Measurements from ENCODE around the gene RNF130. TPM values are rescaled to one million over a fixed set of nuclear protein-coding genes. Genes with fewer than 3 reads are reported as not detected.

RNF130 gene
- total RNA-seq, 6 experiments from 2014 or later = 66.7 to 119 (median 89.9) TPM

GRCh38 chr5:180102636-180103035 lies 31.1 kb upstream of the RNF130 start:
- ATAC-seq = no peak
- 57% methylated on average over 9 of the region's 9 CpGs for WGBS (ENCODE audit: insufficient coverage, low coverage, low lambda C conversion rate, missing lambda C conversion rate)
- intact Hi-C loops (cut with DNase I) = no loop called here

DNA sequence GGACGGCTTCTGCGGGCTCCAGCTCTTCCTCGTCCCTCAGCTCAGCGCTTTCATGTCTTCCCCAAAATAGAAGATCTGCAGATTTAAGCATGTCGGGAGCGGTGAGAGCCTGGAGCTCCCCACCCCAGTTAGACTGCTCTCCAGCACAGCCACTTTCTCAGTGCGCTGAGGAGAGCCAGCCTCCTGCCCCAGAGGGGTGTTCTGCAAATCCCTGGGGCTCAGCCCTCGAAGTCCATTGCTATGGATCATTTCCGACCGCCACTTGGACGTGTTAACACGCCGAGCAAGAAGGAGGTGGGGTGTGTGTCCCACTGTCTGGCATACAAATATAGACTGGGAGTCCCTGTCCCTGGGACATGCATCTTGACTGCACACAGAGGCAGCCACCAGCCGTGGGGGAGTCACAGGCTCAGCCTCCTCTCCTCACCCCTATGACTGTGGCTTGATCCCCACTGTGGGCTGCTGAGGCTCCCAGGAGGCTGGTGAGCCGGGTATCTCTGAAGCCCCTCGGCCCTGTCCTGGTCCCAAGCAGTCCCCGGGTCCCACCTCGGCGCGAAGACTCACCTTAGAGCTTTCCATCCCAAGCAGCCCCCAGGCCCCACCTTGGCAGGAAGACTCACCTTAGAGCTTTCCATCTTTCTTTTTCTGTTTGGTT lies 30.0 kb upstream of the RNF130 start:
- H3K27ac ChIP-seq = no peak overlapping the region
- no peaks in the 10 kb centered on the region for H3K27me3 ChIP-seq
- DNase-seq = no peak
- intact Hi-C loops (cut with DNase I) = no loop called here
- 68% methylated on average over 8 of the region's 20 CpGs for WGBS (ENCODE audit: insufficient coverage, low coverage, low lambda C conversion rate, missing lambda C conversion rate)
- TF ChIP-seq POLR2A (IDR thresholded peaks at IDR 0.05) (no peak), CTCF (IDR thresholded peaks at IDR 0.05) (no peak)
- no peak for ATAC-seq
- H3K4me1 ChIP-seq = no peaks in the 10 kb centered on the region
- no peak overlapping the region for H3K4me3 ChIP-seq
- H3K36me3 ChIP-seq = no peaks in the 10 kb centered on the region
- H3K9me3 ChIP-seq = peaks cover 0 to under 1% (median 0%) of the 10 kb centered on the region in 4 donors

More at GRCh38 chr5:180102636-180103035, 31.1 kb upstream of the RNF130 start:
- DNase-seq = no peak
- TF ChIP-seq POLR2A (IDR thresholded peaks at IDR 0.05) = no peak
- TF ChIP-seq CTCF (IDR thresholded peaks at IDR 0.05) = no peak
- Histone ChIP-seq H3K9me3 (peaks cover 0 to 8% (median 3%) of the 10 kb centered on the region in 4 donors), H3K27me3 (no peaks in the 10 kb centered on the region), H3K36me3 (no peaks in the 10 kb centered on the region), H3K27ac (no peak overlapping the region), H3K4me3 (no peak overlapping the region), H3K4me1 (no peaks in the 10 kb centered on the region)

DNA sequence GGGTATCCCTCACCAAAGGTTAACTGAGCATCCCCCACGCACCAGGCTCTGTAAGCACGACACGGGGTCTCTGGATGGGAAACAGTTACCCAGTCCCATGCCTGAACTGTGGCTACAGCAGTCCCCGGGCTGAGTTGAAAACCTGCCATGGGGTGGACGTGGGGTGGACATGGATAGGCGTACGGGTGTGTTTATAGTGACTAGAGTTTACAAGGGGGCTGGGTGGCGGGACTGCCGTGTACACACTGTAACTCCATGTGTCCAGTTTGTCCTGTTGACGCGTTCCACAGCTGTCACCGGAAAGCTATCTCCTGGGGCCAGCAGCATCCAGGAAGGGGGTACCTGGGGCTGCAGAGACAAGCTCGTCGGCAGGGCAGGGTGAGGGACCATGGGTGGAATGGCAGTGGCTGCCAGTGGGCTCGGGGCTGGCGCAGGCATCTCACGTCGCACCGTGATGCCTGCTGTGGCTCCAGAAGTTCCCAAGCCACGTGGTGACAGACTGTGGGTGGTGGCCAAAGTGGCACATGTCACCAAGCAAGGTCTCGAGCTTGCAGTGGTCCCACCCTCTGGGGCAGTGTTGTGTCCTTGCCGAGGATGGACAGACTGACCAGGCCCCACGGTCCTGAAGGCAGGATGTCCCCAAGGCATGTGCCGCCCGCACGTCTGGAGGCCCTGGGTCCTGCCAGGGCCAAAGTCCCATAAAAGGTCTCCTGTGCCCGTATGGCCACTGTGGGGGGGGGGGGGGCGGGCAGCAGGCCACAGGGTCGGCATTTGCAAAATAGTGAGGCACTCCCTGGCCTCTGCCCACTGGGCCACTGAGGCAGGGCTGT lies 29.3 kb upstream of the RNF130 start:
- no peak for ATAC-seq
- no peak for DNase-seq

More for the DNA sequence above, 29.3 kb upstream of the RNF130 start:
- Histone ChIP-seq H3K27ac (no peak overlapping the region), H3K9me3 (no peaks in the 10 kb centered on the region), H3K4me1 (no peaks in the 10 kb centered on the region), H3K36me3 (no peaks in the 10 kb centered on the region), H3K27me3 (no peaks in the 10 kb centered on the region), H3K4me3 (no peak overlapping the region)
- 62% methylated on average over 5 of the region's 29 CpGs for WGBS (ENCODE audit: insufficient coverage, low coverage, low lambda C conversion rate, missing lambda C conversion rate)
- intact Hi-C loops (cut with DNase I) = no loop called here
- TF ChIP-seq CTCF (IDR thresholded peaks at IDR 0.05) (no peak), POLR2A (IDR thresholded peaks at IDR 0.05) (no peak)
